SK-N-SH (cell line): ENCODE results near the gene RELB. TPM values are rescaled to one million over a fixed set of nuclear protein-coding genes. Genes with fewer than 3 reads are reported as not detected.

ENCODE experiments used
- CTCF ChIA-PET: fragments of 300-600, 350-600 bp; formaldehyde crosslinking; extraction: SDS; loops from one replicate; lab custom pipeline; 2021; lab: Yijun Ruan, JAX
- POLR2A ChIA-PET: fragments of 350-600 bp; sonication (Branson Sonifier 250); formaldehyde crosslinking; extraction: SDS; loops from one replicate; lab custom pipeline; 2020; ENCODE audit warnings: antibody characterized with exemption, inconsistent platforms; lab: Yijun Ruan, JAX
- DNase-seq: peaks from one replicate; pipeline ENCODE4 v3.0.0; 2012
- H2AFZ ChIP-seq: fragments of 200-600 bp; sonication (generic); 2 replicates; pipeline ENCODE4 v1.8.1; 2016; ENCODE audit warnings: antibody characterized with exemption, mild to moderate bottlenecking, low read depth
- H3F3A ChIP-seq: fragments of 200-600 bp; sonication (generic); replicated peaks from 2 replicates; pipeline ENCODE3; 2016; ENCODE audit warnings: antibody characterized with exemption, mild to moderate bottlenecking; ENCODE audit not compliant: insufficient read depth
- H3K27ac ChIP-seq, 2 experiments: fragments of 200-500 bp in 1 of 2; fragments of 200-600 bp in 1 of 2; sonication (Bioruptor generic) in 1 of 2; sonication (generic), shearing (Covaris generic) in 1 of 2; 2 replicates each; pipeline versions ENCODE4 v1.5.1 to v1.6.1; 2014 to 2016; ENCODE audit warnings: low read depth in 2 of 2, inconsistent platforms in 1 of 2, low read length in 1 of 2, mild to moderate bottlenecking in 1 of 2, mixed read lengths in 1 of 2
- H3K27me3 ChIP-seq: fragments of 200-600 bp; sonication (generic), shearing (Covaris generic); 2 replicates; pipeline ENCODE4 v1.6.1; 2016; ENCODE audit warnings: mixed run types; ENCODE audit not compliant: insufficient read depth
- H3K36me3 ChIP-seq, 2 experiments: fragments of 200-500 bp in 1 of 2; fragments of 200-600 bp in 1 of 2; sonication (Bioruptor generic) in 1 of 2; sonication (generic) in 1 of 2; replicated peaks in 1 of 2; 2 replicates each; pipeline versions ENCODE3 to v1.5.1; 2014 to 2016; ENCODE audit warnings: low read length in 1 of 2, mild to moderate bottlenecking in 1 of 2; ENCODE audit not compliant: insufficient read depth in 2 of 2, control insufficient read depth in 1 of 2
- H3K4me1 ChIP-seq, 2 experiments: fragments of 200-500 bp in 1 of 2; fragments of 200-600 bp in 1 of 2; sonication (Bioruptor generic) in 1 of 2; sonication (generic), shearing (Covaris generic) in 1 of 2; 2 replicates each; pipeline versions ENCODE4 v1.5.1 to v1.6.1; 2014 to 2016; ENCODE audit warnings: low read depth in 1 of 2, low read length in 1 of 2, mixed run types in 1 of 2; ENCODE audit not compliant: insufficient read depth in 2 of 2, control insufficient read depth in 1 of 2
- H3K4me2 ChIP-seq: fragments of 200-600 bp; sonication (generic), shearing (Covaris generic); 2 replicates; pipeline ENCODE4 v1.6.1; 2017; ENCODE audit warnings: mixed run types
- H3K4me3 ChIP-seq, 2 experiments: fragments of 200-500 bp in 1 of 2; fragments of 200-600 bp in 1 of 2; sonication (Bioruptor generic) in 1 of 2; sonication (generic), shearing (Covaris generic) in 1 of 2; 2 replicates each; pipeline versions ENCODE4 v1.5.1 to v1.8.1; 2014 to 2016; ENCODE audit warnings: low read depth in 2 of 2, inconsistent platforms in 1 of 2, low read length in 1 of 2, mild to moderate bottlenecking in 1 of 2, mixed read lengths in 1 of 2, moderate library complexity in 1 of 2
- H3K79me2 ChIP-seq: fragments of 200-600 bp; sonication (generic); 2 replicates; pipeline ENCODE4 v1.8.1; 2017; ENCODE audit warnings: mild to moderate bottlenecking; ENCODE audit not compliant: insufficient read depth
- H3K9ac ChIP-seq: fragments of 200-600 bp; sonication (generic); 2 replicates; pipeline ENCODE4 v1.6.1; 2017; ENCODE audit warnings: mixed run types
- H3K9me2 ChIP-seq: fragments of 200-600 bp; sonication (generic); 2 replicates; pipeline ENCODE4 v1.6.1; 2017; ENCODE audit warnings: mixed run types
- H3K9me3 ChIP-seq: fragments of 200-600 bp; sonication (generic); 2 replicates; pipeline ENCODE4 v1.6.1; 2017; ENCODE audit warnings: mixed run types, mild to moderate bottlenecking, moderate library complexity
- H4K20me1 ChIP-seq: fragments of 200-600 bp; sonication (generic); 2 replicates; pipeline ENCODE4 v1.6.1; 2017; ENCODE audit warnings: mild to moderate bottlenecking, mixed run types; ENCODE audit not compliant: insufficient read depth
- CHD2 ChIP-seq: fragments of 150-350 bp; IDR thresholded peaks from 2 replicates; pipeline ENCODE4 v1.6.1; 2018; ENCODE audit warnings: low read length; ENCODE audit not compliant: partially characterized antibody
- CTCF ChIP-seq: fragments of 200-600 bp; sonication (generic); IDR thresholded peaks from 2 replicates; pipeline ENCODE4 v1.6.1; 2017; ENCODE audit warnings: antibody characterized with exemption, mild to moderate bottlenecking, moderate library complexity
- EP300 ChIP-seq, 2 experiments: IDR thresholded peaks; 2 replicates each; pipeline versions ENCODE4 v1.4.0 to v1.6.1; 2012; ENCODE audit warnings: borderline replicate concordance in 1 of 2, low read depth in 1 of 2, low read length in 1 of 2
- IRF3 ChIP-seq: fragments of 150-350 bp; IDR thresholded peaks from 2 replicates; pipeline ENCODE4 v1.6.1; 2016; ENCODE audit warnings: mild to moderate bottlenecking, low read depth, low read length
- MXI1 ChIP-seq: IDR thresholded peaks from 2 replicates; pipeline ENCODE4 v1.6.1; 2012; ENCODE audit warnings: mild to moderate bottlenecking, low read depth, low read length, improper control_type of control experiment
- NFIC ChIP-seq: IDR thresholded peaks from 2 replicates; pipeline ENCODE4 v1.4.0; 2012; ENCODE audit warnings: borderline replicate concordance
- NRF1 ChIP-seq: IDR thresholded peaks from 2 replicates; pipeline ENCODE4 v1.6.1; 2012; ENCODE audit warnings: low read depth, mild to moderate bottlenecking, low read length
- POLR2AphosphoS5 ChIP-seq: IDR thresholded peaks from 2 replicates; pipeline ENCODE4 v1.6.1; 2012; ENCODE audit warnings: low read depth, low read length
- RAD21 ChIP-seq: IDR thresholded peaks from 2 replicates; pipeline ENCODE4 v1.6.1; 2012; ENCODE audit warnings: mild to moderate bottlenecking, low read length
- REST ChIP-seq: IDR thresholded peaks from 2 replicates; pipeline ENCODE4 v1.6.1; 2012; ENCODE audit warnings: mild to moderate bottlenecking, low read depth, low read length, moderate library complexity
- SMC3 ChIP-seq: IDR thresholded peaks from 2 replicates; pipeline ENCODE4 v1.6.1; 2012; ENCODE audit warnings: low read depth, low read length, improper control_type of control experiment
- WGBS: methylation state at CpG from one replicate; pipeline ENCODE4 v1.1.6; 2017; ENCODE audit warnings: low lambda C conversion rate; 5-methylcytosine and 5-hydroxymethylcytosine counted together
- polyA plus RNA-seq, 3 experiments: library from polyadenylated mRNA; depleted of rRNA; stranded (reverse); fragments of >200 nt; gene quantifications; 2 replicates each; pipeline ENCODE4 v1.2.3, GENCODE V29; 2012

Gene RELB
- polyA plus RNA-seq, 1 of the 3 experiments (the other 2 are of a cell fraction): 12.6 TPM

- Histone ChIP-seq H3K79me2 (no peaks in the 10 kb centered on the region), H3K4me2 (no peak overlapping the region), H2AFZ (no peak overlapping the region), H3K27ac (no peak overlapping the region), H3K27me3 (no peaks in the 10 kb centered on the region), H3K9me3 (no peaks in the 10 kb centered on the region), H4K20me1 (no peaks in the 10 kb centered on the region), H3K9me2 (no peaks in the 10 kb centered on the region), H3K4me3 (no peak overlapping the region), H3K9ac (no peak overlapping the region), H3K36me3 (peaks cover 3 to 44% of the 10 kb centered on the region in 2 experiments), H3F3A (no peaks in the 10 kb centered on the region), H3K4me1 (no peaks in the 10 kb centered on the region)
- CTCF ChIA-PET: interaction anchor here (0.9 to 3.4 kb wide), 8 partner anchors 11 to 76 kb away, joined by 3 to 21 read pairs (median 4); partner anchors contain the start of gene RELB
- TF ChIP-seq CTCF (peak; percentile 62), IRF3 (no peak), POLR2AphosphoS5 (no peak), RAD21 (peak; percentile 50), SMC3 (peak; percentile 50; the same call in 1 of the 2 replicates), NFIC (peak; percentile 43; the same call in 1 of the 2 replicates)
- POLR2A ChIA-PET: interaction anchor here (1.3 kb wide), 1 partner anchor 50 kb away, joined by 4 read pairs; the partner anchor contains the start of gene CLASRP
- peak; percentile 87 for DNase-seq
- WGBS: 87% methylated on average over 11 of the region's 15 CpGs
Measured at GRCh38 chr19:44988896-44989556, 12.2 kb upstream of the RELB start.

GRCh38 chr19:44990459-44990858 is 10.8 kb upstream of the RELB start:
- no peaks in the 10 kb centered on the region for H3K79me2 ChIP-seq
- no peak for TF ChIP-seq RAD21
- no peak for TF ChIP-seq SMC3
- no peak for TF ChIP-seq NRF1
- no peak for TF ChIP-seq CHD2
- TF ChIP-seq REST: no peak
- TF ChIP-seq IRF3: no peak
- TF ChIP-seq EP300 (IDR thresholded peaks at IDR 0.05; ENCODE audit: borderline replicate concordance in 1 of 2, low read depth in 1 of 2, low read length in 1 of 2): no peak
- no peak for TF ChIP-seq MXI1
- TF ChIP-seq, all 33 proteins: peak for 0
- Histone ChIP-seq H3K4me1 (no peaks in the 10 kb centered on the region), H3F3A (no peaks in the 10 kb centered on the region), H3K9ac (no peak overlapping the region), H3K36me3 (peaks cover 0 to 38% of the 10 kb centered on the region in 2 experiments), H3K27me3 (no peaks in the 10 kb centered on the region), H3K9me2 (no peaks in the 10 kb centered on the region), H3K27ac (no peak overlapping the region), H3K4me2 (no peak overlapping the region), H3K9me3 (no peaks in the 10 kb centered on the region), H4K20me1 (no peaks in the 10 kb centered on the region), H2AFZ (no peak overlapping the region), H3K4me3 (no peak overlapping the region)
- POLR2A ChIA-PET: no interaction called here
- DNase-seq: no peak
- CTCF ChIA-PET: interaction anchor here (1.3 to 3.4 kb wide), 2 partner anchors 10 to 32 kb away, joined by 3 to 21 read pairs; partner anchors contain the start of gene RELB
- WGBS: 89% methylated on average over 13 of the region's 14 CpGs
